ENCODE data around the gene ZFP36L2. TPM values are rescaled to one million over a fixed set of nuclear protein-coding genes. Genes with fewer than 3 reads are reported as not detected.

The ZFP36L2 gene
- 206 TPM for total RNA-seq

DNA sequence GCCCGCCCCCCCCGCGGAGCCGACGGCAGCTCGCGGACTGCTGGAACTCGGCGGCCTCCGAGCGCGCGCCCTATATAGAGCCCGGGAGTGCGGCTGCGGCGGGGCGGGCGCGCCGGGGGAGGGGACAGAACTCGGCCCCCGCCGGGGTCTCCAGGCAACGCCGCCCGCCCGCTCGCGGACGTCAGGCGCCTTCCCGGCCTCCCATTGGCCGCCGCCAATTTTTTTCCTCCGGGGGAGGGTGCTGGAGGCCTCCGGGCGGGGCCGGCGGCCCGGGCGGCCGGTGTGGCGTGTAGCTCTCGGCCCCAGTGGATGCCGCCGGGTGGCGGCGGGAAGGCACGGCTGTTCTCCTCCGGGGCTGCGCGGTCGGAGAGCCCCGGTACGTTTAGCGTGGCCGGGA, at the start of gene ZFP36L2:
TSS of gene ZFP36L2 (minus strand) at position 49 of the 397 bp plus-strand sequence. CDS start 291 bp downstream, outside the sequence.
- Histone ChIP-seq H3K36me3 (peaks cover 0 to 47% of the 10 kb centered on the region in 2 donors), H3K27me3 (no peaks in the 10 kb centered on the region), H3K4me3 (peak within 1 kb of the TSS; percentile 97 to 99), H3K4me1 (peaks cover 24% of the 10 kb centered on the region), H3K27ac (peak within 1 kb of the TSS; percentile 99), H3K9me3 (no peaks in the 10 kb centered on the region)
- intact Hi-C loops (cut with DNase I): loop anchor here (5.0 to 10.0 kb wide), 5 partner anchors 154 to 362 kb away; no protein-coding TSS in a partner anchor
- peak; percentile 60 to 92 for TF ChIP-seq POLR2A (IDR thresholded peaks at IDR 0.05)
- TF ChIP-seq POLR2AphosphoS5 (IDR thresholded peaks at IDR 0.05; ENCODE audit: insufficient read depth in 1 of 2, low read depth in 1 of 2): peak in 1 of 2 donors; percentile 82
- TF ChIP-seq, protein P1, sequence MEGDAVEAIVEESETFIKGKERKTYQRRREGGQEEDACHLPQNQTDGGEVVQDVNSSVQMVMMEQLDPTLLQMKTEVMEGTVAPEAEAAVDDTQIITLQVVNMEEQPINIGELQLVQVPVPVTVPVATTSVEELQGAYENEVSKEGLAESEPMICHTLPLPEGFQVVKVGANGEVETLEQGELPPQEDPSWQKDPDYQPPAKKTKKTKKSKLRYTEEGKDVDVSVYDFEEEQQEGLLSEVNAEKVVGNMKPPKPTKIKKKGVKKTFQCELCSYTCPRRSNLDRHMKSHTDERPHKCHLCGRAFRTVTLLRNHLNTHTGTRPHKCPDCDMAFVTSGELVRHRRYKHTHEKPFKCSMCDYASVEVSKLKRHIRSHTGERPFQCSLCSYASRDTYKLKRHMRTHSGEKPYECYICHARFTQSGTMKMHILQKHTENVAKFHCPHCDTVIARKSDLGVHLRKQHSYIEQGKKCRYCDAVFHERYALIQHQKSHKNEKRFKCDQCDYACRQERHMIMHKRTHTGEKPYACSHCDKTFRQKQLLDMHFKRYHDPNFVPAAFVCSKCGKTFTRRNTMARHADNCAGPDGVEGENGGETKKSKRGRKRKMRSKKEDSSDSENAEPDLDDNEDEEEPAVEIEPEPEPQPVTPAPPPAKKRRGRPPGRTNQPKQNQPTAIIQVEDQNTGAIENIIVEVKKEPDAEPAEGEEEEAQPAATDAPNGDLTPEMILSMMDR (IDR thresholded peaks at IDR 0.05): peak in 1 of 3 experiments; percentile 25
- peak in 1 of 2 donors; percentile 96 for DNase-seq (ENCODE audit: extremely low spot score in 2 of 2)

DNA sequence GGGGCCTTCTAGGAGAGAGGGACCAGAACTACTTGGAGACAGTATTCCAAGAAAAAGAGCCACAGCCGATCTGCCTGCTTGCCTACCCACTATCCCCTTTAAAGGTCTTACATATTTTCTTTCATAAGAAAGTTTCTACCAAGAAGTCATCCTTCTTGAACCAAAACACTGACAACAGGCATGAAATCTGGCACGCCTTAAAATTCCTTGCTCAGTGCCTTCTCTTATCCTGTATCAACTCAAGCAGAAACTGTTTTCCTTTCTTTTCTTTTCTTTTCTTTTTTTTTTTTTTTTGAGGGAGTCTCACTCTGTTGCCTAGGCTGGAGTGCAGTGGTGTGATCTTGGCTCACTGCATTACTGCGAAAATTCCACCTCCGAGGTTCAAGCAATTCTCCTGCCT, 48.3 kb upstream of the ZFP36L2 start:
- peaks cover 56% of the 10 kb centered on the region for H3K4me1 ChIP-seq

GRCh38 chr2:43274055-43274454, 47.6 kb upstream of the ZFP36L2 start:
- TF ChIP-seq POLR2AphosphoS5 (IDR thresholded peaks at IDR 0.05; ENCODE audit: insufficient read depth in 1 of 2, low read depth in 1 of 2): no peak
- no peak for TF ChIP-seq POLR2A (IDR thresholded peaks at IDR 0.05)
- TF ChIP-seq, protein P1 (IDR thresholded peaks at IDR 0.05): no peak
- Histone ChIP-seq H3K27me3 (no peaks in the 10 kb centered on the region), H3K4me3 (no peak overlapping the region), H3K27ac (peak overlapping the region; percentile 75), H3K4me1 (peaks cover 61% of the 10 kb centered on the region), H3K9me3 (no peaks in the 10 kb centered on the region), H3K36me3 (no peaks in the 10 kb centered on the region)
- DNase-seq (ENCODE audit: extremely low spot score in 2 of 2): no peak
- intact Hi-C loops (cut with DNase I): no loop called here

More for the DNA sequence above, 48.3 kb upstream of the ZFP36L2 start:
- TF ChIP-seq, protein P1 (IDR thresholded peaks at IDR 0.05): no peak
- no peak for TF ChIP-seq POLR2A (IDR thresholded peaks at IDR 0.05)
- TF ChIP-seq POLR2AphosphoS5 (IDR thresholded peaks at IDR 0.05; ENCODE audit: insufficient read depth in 1 of 2, low read depth in 1 of 2): no peak
- H3K4me3 ChIP-seq: no peak overlapping the region
- H3K9me3 ChIP-seq: no peaks in the 10 kb centered on the region
- intact Hi-C loops (cut with DNase I): no loop called here
- no peak for DNase-seq (ENCODE audit: extremely low spot score in 2 of 2)
- H3K36me3 ChIP-seq: no peaks in the 10 kb centered on the region
- H3K27me3 ChIP-seq: no peaks in the 10 kb centered on the region
- H3K27ac ChIP-seq: peak overlapping the region; percentile 75

- Histone ChIP-seq H3K4me3 (no peak overlapping the region), H3K36me3 (no peaks in the 10 kb centered on the region), H3K9me3 (no peaks in the 10 kb centered on the region), H3K27me3 (no peaks in the 10 kb centered on the region), H3K4me1 (peaks cover 61% of the 10 kb centered on the region), H3K27ac (peak overlapping the region; percentile 75)
- DNase-seq (ENCODE audit: extremely low spot score in 2 of 2): no peak
- intact Hi-C loops (cut with DNase I): no loop called here
- TF ChIP-seq POLR2A (IDR thresholded peaks at IDR 0.05): no peak
These were observed 47.1 kb upstream of the ZFP36L2 start for GRCh38 chr2:43273529-43273928.

DNA sequence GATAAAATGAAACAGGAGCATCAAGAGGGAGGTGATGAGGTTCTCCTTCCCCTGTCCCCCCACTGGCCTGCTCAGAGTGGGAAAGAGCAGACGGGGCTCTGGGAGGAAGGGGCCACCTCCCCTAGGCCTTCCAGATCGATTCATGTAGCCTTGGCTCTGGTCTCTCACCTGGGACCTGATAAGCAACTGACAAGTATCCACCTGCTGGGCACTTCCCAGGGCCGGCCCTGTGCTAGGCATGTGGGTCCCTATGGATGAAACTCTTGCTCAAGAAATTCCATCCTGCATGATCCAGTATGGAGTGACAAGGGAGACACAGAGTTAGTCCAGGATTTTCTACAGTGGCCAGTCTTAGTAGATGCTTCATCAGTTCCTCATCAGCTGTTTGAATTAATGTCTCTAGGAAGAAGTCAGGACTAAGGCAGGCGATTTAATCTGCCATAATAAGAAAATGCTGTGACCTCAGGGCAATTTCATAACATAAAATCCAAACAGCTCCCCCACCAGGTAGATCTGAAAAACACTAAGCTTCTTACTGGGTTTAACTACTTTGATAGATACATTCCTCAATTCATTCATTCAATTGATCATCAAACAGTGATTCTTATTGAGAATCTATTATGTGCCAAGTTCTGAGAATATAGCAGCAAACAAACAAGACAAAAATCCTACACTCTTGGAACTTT, 44.7 kb upstream of the ZFP36L2 start:
- no peaks in the 10 kb centered on the region for H3K9me3 ChIP-seq
- H3K4me3 ChIP-seq: no peak overlapping the region
- intact Hi-C loops (cut with DNase I): no loop called here
- no peaks in the 10 kb centered on the region for H3K36me3 ChIP-seq
- H3K27me3 ChIP-seq: no peaks in the 10 kb centered on the region
- TF ChIP-seq POLR2AphosphoS5 (IDR thresholded peaks at IDR 0.05; ENCODE audit: insufficient read depth in 1 of 2, low read depth in 1 of 2) (no peak), POLR2A (IDR thresholded peaks at IDR 0.05) (no peak)
- TF ChIP-seq, protein P1 (IDR thresholded peaks at IDR 0.05): no peak
- H3K27ac ChIP-seq: peak overlapping the region; percentile 88
- H3K4me1 ChIP-seq: peaks cover 57% of the 10 kb centered on the region
- no peak for DNase-seq (ENCODE audit: extremely low spot score in 2 of 2)

All from vagina (tissue), 2 donors.